ENCODE measurements around the gene TFPT.

- TF ChIP-seq POLR2AphosphoS5 (IDR thresholded peaks at IDR 0.05) (peak; percentile 41 to 50 (median 43)), CTCF (IDR thresholded peaks at IDR 0.05) (no peak), POLR2A (IDR thresholded peaks at IDR 0.05) (no peak), EP300 (IDR thresholded peaks at IDR 0.05; ENCODE audit: low read depth) (no peak)
Measured at GRCh38 chr19:54162241-54162805, 46.9 kb upstream of the TFPT start.

Measured in transverse colon (tissue), 4 donors.